H9 (cell line): ENCODE data around the gene MRPL39. TPM values are rescaled to one million over a fixed set of nuclear protein-coding genes. Genes with fewer than 3 reads are reported as not detected.

Experiments used
- DNase-seq: peaks from one replicate; pipeline ENCODE4 v3.0.0-alpha.2; 2017
- H2AFZ ChIP-seq: one replicate; pipeline ENCODE4 v1.6.1; 2013; ENCODE audit warnings: mild to moderate bottlenecking, low read length, control low read depth, moderate library complexity
- H2AK5ac ChIP-seq: 2 replicates; pipeline ENCODE4 v1.6.1; 2013; ENCODE audit warnings: low read length, control low read depth, mixed read lengths; ENCODE audit not compliant: insufficient read length
- H2BK120ac ChIP-seq: one replicate; pipeline ENCODE4 v1.6.1; 2013; ENCODE audit warnings: low read depth, mild to moderate bottlenecking, low read length, control low read depth, inconsistent platforms; ENCODE audit not compliant: poor library complexity, severe bottlenecking
- H2BK12ac ChIP-seq: 2 replicates; pipeline ENCODE4 v1.6.1; 2013; ENCODE audit warnings: low read length, control low read depth, mixed read lengths, low read depth; ENCODE audit not compliant: insufficient read length
- H2BK15ac ChIP-seq: 2 replicates; pipeline ENCODE4 v1.6.1; 2013; ENCODE audit warnings: low read depth, low read length, control low read depth
- H2BK20ac ChIP-seq: one replicate; pipeline ENCODE4 v1.6.1; 2013; ENCODE audit warnings: low read depth, mild to moderate bottlenecking, low read length, control low read depth, inconsistent platforms; ENCODE audit not compliant: poor library complexity, severe bottlenecking
- H2BK5ac ChIP-seq: 2 replicates; pipeline ENCODE4 v1.6.1; 2013; ENCODE audit warnings: low read length, control low read depth, mixed read lengths; ENCODE audit not compliant: insufficient read length
- H3K14ac ChIP-seq: 2 replicates; pipeline ENCODE4 v1.6.1; 2013; ENCODE audit warnings: low read length, control low read depth; ENCODE audit not compliant: insufficient read depth
- H3K18ac ChIP-seq: 2 replicates; pipeline ENCODE4 v1.6.1; 2013; ENCODE audit warnings: low read depth, mild to moderate bottlenecking, mixed read lengths, low read length, control low read depth; ENCODE audit not compliant: insufficient read length
- H3K23ac ChIP-seq: 2 replicates; pipeline ENCODE4 v1.6.1; 2013; ENCODE audit warnings: low read length, control low read depth, mixed read lengths, low read depth; ENCODE audit not compliant: insufficient read length
- H3K23me2 ChIP-seq: 2 replicates; pipeline ENCODE4 v1.6.1; 2013; ENCODE audit warnings: low read depth, mild to moderate bottlenecking, mixed read lengths, low read length, control low read depth; ENCODE audit not compliant: insufficient read length, poor library complexity, severe bottlenecking
- H3K27ac ChIP-seq: 2 replicates; pipeline ENCODE4 v1.5.1; 2013; ENCODE audit warnings: low read length, control low read depth, mixed read lengths, low read depth; ENCODE audit not compliant: insufficient read length
- H3K27me3 ChIP-seq: 2 replicates; pipeline ENCODE4 v1.6.1; 2013; ENCODE audit warnings: low read length, control low read depth, inconsistent platforms; ENCODE audit not compliant: insufficient read depth
- H3K4ac ChIP-seq: 2 replicates; pipeline ENCODE4 v1.6.1; 2013; ENCODE audit warnings: low read depth, mild to moderate bottlenecking, control low read depth, inconsistent platforms, low read length, moderate library complexity
- H3K4me1 ChIP-seq: 2 replicates; pipeline ENCODE4 v1.6.1; 2013; ENCODE audit warnings: low read length, control low read depth, inconsistent platforms; ENCODE audit not compliant: insufficient read depth
- H3K4me2 ChIP-seq: 2 replicates; pipeline ENCODE4 v1.6.1; 2013; ENCODE audit warnings: low read length, control low read depth, mixed read lengths; ENCODE audit not compliant: insufficient read length, insufficient read depth
- H3K56ac ChIP-seq: 2 replicates; pipeline ENCODE4 v1.6.1; 2013; ENCODE audit warnings: low read depth, mild to moderate bottlenecking, mixed read lengths, low read length, control low read depth; ENCODE audit not compliant: insufficient read length
- H3K79me1 ChIP-seq: 2 replicates; pipeline ENCODE4 v1.6.1; 2013; ENCODE audit warnings: low read depth, mild to moderate bottlenecking, moderate library complexity, low read length, control low read depth, inconsistent platforms; ENCODE audit not compliant: insufficient read depth, poor library complexity, severe bottlenecking
- H3K79me2 ChIP-seq: 2 replicates; pipeline ENCODE4 v1.6.1; 2013; ENCODE audit warnings: low read length, control low read depth, inconsistent platforms; ENCODE audit not compliant: insufficient read depth
- H3K9ac ChIP-seq: 2 replicates; pipeline ENCODE4 v1.6.1; 2013; ENCODE audit warnings: low read length, control low read depth, mixed read lengths; ENCODE audit not compliant: insufficient read length; ENCODE audit errors: extremely low read depth
- H3K9me3 ChIP-seq: one replicate; pipeline ENCODE4 v1.6.1; 2013; ENCODE audit warnings: low read depth, low read length, inconsistent platforms; ENCODE audit not compliant: control insufficient read depth
- H3T11ph ChIP-seq: one replicate; pipeline ENCODE4 v1.6.1; 2013; ENCODE audit warnings: mild to moderate bottlenecking, low read length, control low read depth, inconsistent platforms
- H4K20me1 ChIP-seq: one replicate; pipeline ENCODE4 v1.6.1; 2013; ENCODE audit not compliant: control insufficient read depth, insufficient read length, insufficient read depth
- H4K5ac ChIP-seq: 2 replicates; pipeline ENCODE4 v1.6.1; 2013; ENCODE audit warnings: low read depth, mild to moderate bottlenecking, mixed read lengths, low read length, control low read depth; ENCODE audit not compliant: insufficient read length
- H4K8ac ChIP-seq: replicated peaks from 2 replicates; pipeline ENCODE4 v1.6.1; 2013; ENCODE audit warnings: low read length, control low read depth, mixed read lengths, low read depth; ENCODE audit not compliant: insufficient read length
- H4K91ac ChIP-seq: 2 replicates; pipeline ENCODE4 v1.6.1; 2013; ENCODE audit warnings: low read depth, mild to moderate bottlenecking, moderate library complexity, mixed read lengths, low read length, control low read depth; ENCODE audit not compliant: insufficient read length
- H3K27ac Mint-ChIP-seq, 3 experiments: 2 replicates in 2 of 3; 3 replicates in 1 of 3; pipeline ENCODE4 v1.8.0; 2020 to 2021; ENCODE audit warnings: mixed read lengths in 3 of 3, mild to moderate bottlenecking in 1 of 3, moderate library complexity in 1 of 3
- H3K27me3 Mint-ChIP-seq: 2 replicates; pipeline ENCODE4 v1.8.0; 2021; ENCODE audit warnings: low read depth, mild to moderate bottlenecking, moderate library complexity, mixed read lengths
- H3K36me3 Mint-ChIP-seq, 3 experiments: 2 replicates in 2 of 3; 3 replicates in 1 of 3; pipeline ENCODE4 v1.8.0; 2020 to 2021; ENCODE audit warnings: low read depth in 3 of 3, mixed read lengths in 3 of 3; ENCODE audit not compliant: insufficient read depth in 1 of 3
- H3K4me1 Mint-ChIP-seq, 2 experiments: 2 replicates each; pipeline ENCODE4 v1.8.0; 2020; ENCODE audit warnings: mixed read lengths in 2 of 2
- H3K4me3 Mint-ChIP-seq, 2 experiments: 2 replicates in 1 of 2; 3 replicates in 1 of 2; pipeline ENCODE4 v1.8.0; 2020 to 2021; ENCODE audit warnings: mild to moderate bottlenecking in 2 of 2, mixed read lengths in 2 of 2, moderate library complexity in 1 of 2
- H3K9me3 Mint-ChIP-seq, 2 experiments: 2 replicates in 1 of 2; 3 replicates in 1 of 2; pipeline ENCODE4 v1.8.0; 2020; ENCODE audit warnings: mild to moderate bottlenecking in 2 of 2, mixed read lengths in 2 of 2, moderate library complexity in 1 of 2
- CTCF ChIP-seq: fragments of 200-600 bp; sonication (generic); conservative IDR thresholded peaks from 3 replicates; pipeline ENCODE4 v1.8.0; 2021; ENCODE audit warnings: antibody characterized with exemption, mild to moderate bottlenecking
- WGBS: extraction: QIAGEN DNeasy Blood & Tissue Kit; methylation state at CpG from one replicate; pipeline ENCODE4 v1.1.7; 2013; ENCODE audit warnings: missing lambda C conversion rate, low lambda C conversion rate, mixed read lengths; ENCODE audit not compliant: insufficient read length; ENCODE audit errors: extremely low coverage; 5-methylcytosine and 5-hydroxymethylcytosine counted together
- total RNA-seq: library from RNA; stranded (reverse); gene quantifications from 2 replicates; pipeline ENCODE4 v1.2.1, GENCODE V29; 2021

MRPL39 gene
- total RNA-seq, 1 experiment from 2014 or later: 58.8 TPM

- no peak for DNase-seq
- Histone ChIP-seq H4K20me1 (no peaks in the 10 kb centered on the region), H2BK12ac (no peak overlapping the region), H3K27ac (no peak overlapping the region), H3K4me2 (no peak overlapping the region), H3K18ac (no peak overlapping the region), H4K5ac (no peak overlapping the region), H3T11ph (no peak overlapping the region), H3K4me1 (no peaks in the 10 kb centered on the region; the same call in 1 of the 2 replicates), H2BK5ac (no peak overlapping the region), H3K79me2 (no peaks in the 10 kb centered on the region), H4K91ac (no peak overlapping the region), H3K27me3 (no peaks in the 10 kb centered on the region; the same call in 1 of the 2 replicates), H2BK15ac (no peak overlapping the region), H3K9me3 (no peaks in the 10 kb centered on the region), H3K9ac (no peak overlapping the region), H3K79me1 (no peaks in the 10 kb centered on the region), H2AK5ac (no peak overlapping the region), H4K8ac (no peak overlapping the region), H3K23me2 (no peaks in the 10 kb centered on the region), H2BK20ac (no peak overlapping the region), H3K56ac (no peak overlapping the region), H3K4ac (no peak overlapping the region), H2BK120ac (no peak overlapping the region), H3K14ac (no peak overlapping the region), H3K23ac (no peak overlapping the region), H2AFZ (no peak overlapping the region)
- H3K4me1 Mint-ChIP-seq: peaks cover 9 to 10% of the 10 kb centered on the region in 2 experiments
- peaks cover 15% of the 10 kb centered on the region for H3K27me3 Mint-ChIP-seq
- H3K36me3 Mint-ChIP-seq: no peaks in the 10 kb centered on the region
- H3K27ac Mint-ChIP-seq: no peak overlapping the region
- no peak for TF ChIP-seq CTCF
- no CpG with 5 or more reads among the region's 4 CpGs for WGBS
- H3K9me3 Mint-ChIP-seq: no peaks in the 10 kb centered on the region
- H3K4me3 Mint-ChIP-seq: no peak overlapping the region
These were observed 39.8 kb downstream of the MRPL39 start for GRCh38 chr21:25567472-25567871.
